HG03159 (cell line): ENCODE data around the gene NEK6.
A peak's percentile ranks its signal among the peaks of the same experiment; 100 is the strongest.

Source experiments
- ATAC-seq: cut with Tn5 transposase; IDR thresholded peaks from one replicate; pipeline ENCODE4 v1.9.1; 2021; ENCODE audit warnings: mild to moderate bottlenecking, moderate library complexity; ENCODE audit not compliant: unreplicated experiment

Gene NEK6

DNA sequence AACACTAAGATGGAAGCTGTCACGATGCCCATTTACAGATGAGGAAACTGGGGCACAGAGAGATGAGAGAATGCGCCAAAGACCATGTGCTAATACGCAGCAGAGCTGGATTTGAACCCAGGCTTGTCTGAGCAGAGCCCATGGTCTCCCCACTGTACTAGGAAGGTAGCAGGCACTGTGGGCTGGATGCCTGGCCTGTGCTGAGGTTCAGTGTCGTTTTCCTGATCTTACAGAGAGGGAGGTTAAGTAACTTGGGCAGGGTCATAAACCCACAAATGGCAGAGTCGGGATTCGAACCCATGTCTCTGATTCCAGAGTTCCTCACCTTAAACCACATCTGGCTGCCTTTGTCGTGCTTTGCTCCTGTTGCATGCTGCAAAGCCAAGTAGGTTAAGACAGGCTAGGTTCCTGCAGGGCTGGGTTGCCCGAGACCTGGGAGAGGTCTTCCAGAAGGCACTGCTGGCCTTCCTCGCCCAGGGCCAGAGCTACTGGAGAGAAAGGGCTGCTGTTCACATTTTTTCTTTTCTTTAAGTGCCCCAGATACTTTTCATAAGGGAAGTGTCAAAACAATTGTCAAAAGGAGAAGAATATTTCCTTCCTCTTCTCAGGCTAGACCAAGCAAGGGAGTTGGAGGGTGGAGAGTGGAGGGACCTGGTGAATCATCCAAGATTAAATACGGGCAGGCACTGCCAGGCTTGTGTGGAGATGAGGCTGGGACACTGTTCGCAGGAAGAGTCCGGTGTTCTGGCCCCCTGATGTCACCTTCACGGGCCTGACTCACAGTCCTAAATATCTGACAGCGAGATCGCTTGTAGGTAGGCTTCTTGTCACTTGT is 3.2 kb downstream of the NEK6 start:
- ATAC-seq, result no peak

DNA sequence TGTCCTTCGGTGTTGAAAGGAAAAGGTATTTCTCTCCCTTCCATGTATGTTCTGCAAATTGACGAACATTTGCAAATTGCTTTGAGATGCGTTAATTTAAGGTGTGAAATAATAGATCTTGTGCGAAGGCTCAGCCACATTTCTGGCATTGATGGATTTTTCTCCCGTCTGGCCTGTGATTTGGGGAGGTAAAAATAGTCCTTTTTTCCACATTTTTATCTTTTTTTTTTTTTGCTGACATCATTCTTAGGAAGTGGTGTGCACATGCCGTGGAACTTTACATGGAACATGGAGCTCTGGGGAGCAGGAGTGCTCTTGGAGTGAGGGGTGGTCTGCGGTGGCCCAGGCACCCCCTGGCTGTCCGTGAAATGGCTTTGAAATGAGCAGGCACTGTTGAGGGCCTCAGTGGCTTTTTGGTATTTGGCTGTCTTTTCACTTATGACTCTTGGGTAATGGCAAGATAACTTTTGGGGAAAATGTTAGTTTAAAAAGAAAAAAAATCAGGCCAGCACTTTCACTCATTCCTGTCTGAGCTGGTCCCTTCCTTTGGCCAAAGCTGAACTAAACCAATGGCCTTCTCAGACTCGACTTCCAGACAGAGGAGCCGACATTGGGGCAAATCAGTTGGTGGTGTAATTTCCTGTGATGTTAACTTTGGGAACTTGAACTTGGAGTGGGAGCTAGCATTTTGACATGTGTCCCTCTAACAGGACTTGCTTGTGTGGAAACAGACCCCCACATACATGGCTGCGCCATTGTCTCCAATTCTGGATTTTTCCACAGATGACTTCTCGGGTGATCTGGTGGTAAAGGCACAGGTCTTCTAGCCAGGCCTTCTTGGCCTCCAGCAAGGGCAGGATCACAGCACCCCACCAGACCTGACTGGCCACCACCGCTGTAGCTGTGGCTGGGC is 4.2 kb downstream of the NEK6 start:
- no peak for ATAC-seq

- ATAC-seq, result no peak
These were observed 4.9 kb downstream of the NEK6 start for GRCh38 chr9:124262649-124262972.

GRCh38 chr9:124263213-124263612 is 5.5 kb downstream of the NEK6 start:
- ATAC-seq, result no peak

DNA sequence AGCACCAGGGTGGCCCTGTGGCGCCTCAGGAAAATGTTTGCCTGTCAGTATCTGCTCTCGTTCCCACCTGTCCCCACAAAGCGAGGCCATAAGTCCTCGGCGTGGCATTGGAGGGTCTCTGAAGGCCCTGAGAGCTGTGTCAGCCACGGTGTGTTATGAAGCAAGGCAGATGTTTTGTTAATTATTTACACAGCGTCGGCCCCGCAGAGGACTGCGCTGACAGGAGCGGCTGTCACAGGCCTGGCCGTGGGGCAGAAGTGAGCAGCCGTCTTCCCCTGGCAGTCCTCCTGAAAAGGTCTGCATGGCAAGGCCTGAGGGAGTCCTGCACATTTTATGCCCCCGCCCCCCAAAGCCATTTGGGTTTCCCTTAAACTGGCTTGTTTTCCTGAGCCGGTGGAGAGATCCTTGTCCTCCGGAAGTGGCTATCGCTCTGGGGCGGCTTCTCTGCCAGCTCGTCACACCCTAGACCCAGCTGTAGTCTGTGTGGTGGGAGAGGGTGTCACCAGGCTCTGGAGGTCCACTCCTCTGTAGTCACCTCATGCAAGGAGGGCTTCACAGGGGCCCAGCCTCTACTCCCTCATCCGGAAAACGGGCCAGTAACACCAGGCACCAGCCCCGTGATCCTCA is 6.2 kb downstream of the NEK6 start:
- no peak for ATAC-seq

- peak; percentile 56 for ATAC-seq
These were observed 7.1 kb downstream of the NEK6 start for GRCh38 chr9:124264823-124265233.

- no peak for ATAC-seq
These were observed 7.8 kb downstream of the NEK6 start for GRCh38 chr9:124265551-124265950.

- ATAC-seq, result no peak
These were observed 8.5 kb downstream of the NEK6 start for GRCh38 chr9:124266139-124266825.

DNA sequence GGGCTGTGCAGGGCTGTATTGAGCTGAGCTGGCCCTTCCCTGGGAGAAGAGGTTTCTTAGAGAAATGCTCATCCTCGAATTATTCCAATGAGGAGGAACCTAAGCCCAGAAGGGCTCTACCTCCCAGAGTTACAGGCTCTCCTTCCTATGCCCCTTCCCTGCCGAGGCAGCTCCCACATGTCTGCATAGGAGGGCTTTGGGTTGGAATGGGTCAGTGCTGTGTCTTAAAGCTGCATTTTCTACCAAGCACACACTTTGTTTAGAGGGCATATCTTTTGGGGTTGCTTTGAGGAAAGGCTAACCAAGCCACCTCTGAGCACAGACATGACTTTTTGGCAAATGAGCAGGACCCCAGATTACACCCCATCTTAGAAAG is 9.1 kb downstream of the NEK6 start:
- ATAC-seq, result no peak

DNA sequence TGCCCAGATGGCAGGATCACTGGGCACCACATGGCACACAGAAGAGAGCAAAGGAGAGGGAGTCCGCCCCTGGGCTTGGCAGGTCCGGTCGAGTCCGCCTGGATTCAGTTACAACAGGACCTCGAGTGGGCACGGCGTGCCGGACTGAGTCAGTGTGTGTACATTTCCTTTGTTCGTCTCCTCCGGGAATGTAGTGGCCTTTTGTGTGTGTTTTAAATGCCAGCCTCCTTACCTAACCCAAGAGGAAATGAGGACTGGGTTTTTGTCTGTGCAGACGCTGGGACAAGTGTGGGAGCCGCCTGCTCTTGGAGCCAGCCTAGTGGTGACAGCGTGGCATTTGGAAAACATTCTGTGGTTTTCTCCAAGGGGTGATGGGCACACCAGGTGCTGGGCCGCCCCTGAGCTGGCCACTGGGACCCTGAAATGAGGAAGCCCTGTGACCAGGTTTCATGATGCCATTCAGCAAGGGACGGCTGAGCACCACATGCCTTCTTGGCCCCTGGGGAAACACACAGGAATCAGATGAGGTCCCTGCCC is 9.6 kb downstream of the NEK6 start:
- no peak for ATAC-seq

- no peak for ATAC-seq
These were observed 10.5 kb downstream of the NEK6 start for GRCh38 chr9:124268248-124268647.

DNA sequence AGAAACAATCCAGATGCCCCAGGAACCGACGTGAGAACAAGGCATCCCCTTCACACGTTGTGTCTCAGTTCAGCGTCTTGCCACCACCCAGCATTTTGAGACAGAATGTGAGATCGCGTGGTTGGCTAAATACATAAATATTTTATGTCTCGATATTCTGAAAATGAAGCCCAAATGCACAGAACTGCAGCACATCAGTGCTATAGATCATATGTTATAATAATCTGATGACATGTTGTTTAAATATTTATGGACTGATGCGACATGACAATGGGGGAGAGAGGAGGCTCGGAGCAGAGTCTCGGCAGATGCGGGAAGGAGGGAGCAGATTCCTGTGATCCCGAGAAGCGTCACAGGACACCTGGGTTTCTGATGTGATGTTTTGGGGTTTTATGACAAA is 10.9 kb downstream of the NEK6 start:
- ATAC-seq, result no peak

DNA sequence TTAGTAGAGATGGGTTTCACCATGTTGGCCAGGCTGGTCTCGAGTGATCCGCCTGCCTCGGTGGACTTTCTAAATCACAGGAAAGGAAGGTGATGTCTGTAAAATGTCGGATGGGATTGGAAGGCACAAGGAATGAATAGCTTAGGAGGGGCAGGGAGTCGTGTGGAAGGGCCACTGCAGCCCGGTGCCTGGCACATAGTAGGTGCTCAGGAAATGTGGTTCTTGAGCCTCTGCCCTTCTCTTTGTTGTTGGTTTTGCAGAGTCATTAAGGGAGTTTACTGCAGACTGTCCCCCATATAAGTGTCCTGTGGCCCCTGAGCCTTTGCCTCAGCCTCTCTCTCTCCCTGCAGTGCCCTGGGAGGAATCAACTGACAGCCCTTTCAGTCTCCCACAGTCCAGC is 11.8 kb downstream of the NEK6 start:
- no peak for ATAC-seq

- no peak for ATAC-seq
These were observed 13.0 kb downstream of the NEK6 start for GRCh38 chr9:124270504-124271335.

- ATAC-seq, result no peak
These were observed 13.9 kb downstream of the NEK6 start for GRCh38 chr9:124271660-124272059.

DNA sequence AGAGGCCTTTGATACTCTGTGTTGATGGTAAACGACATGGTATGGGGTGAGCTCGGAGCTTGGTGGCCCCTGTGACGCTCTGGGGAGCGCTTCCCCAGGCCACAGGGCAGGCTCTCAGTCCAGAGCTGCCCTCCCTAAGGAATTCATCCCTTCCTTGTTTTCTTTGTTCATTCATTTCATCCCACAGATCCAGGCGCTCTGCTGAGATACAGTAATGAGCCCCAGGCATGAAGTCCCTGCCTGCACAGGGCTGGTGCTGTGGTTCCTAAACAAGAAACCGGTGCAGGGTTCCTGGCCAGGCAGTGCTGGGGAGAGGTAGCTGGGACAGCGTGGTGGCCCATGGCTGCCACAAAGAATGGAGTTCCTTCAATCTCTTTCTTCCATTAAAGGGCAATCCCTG is 14.4 kb downstream of the NEK6 start:
- ATAC-seq, result no peak

DNA sequence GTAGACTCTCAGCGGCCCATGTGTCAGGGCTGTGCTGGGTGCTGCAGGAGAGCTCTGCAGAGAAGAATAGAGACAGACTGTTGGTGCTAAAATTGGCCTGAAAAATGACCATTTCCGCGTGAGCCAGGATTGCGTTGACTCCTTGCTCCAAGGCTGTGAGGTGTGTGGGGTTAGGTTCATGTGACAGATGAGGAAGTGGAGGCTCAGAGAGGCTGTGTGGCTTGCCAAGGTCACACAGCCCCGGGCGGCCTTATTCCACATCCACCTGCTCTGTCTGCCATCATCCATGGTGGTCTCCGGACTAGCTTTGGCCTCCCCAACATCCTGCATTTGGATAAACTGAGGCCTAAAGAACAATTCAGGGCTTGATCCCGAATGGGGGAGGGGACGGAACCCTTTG is 15.2 kb downstream of the NEK6 start:
- no peak for ATAC-seq

DNA sequence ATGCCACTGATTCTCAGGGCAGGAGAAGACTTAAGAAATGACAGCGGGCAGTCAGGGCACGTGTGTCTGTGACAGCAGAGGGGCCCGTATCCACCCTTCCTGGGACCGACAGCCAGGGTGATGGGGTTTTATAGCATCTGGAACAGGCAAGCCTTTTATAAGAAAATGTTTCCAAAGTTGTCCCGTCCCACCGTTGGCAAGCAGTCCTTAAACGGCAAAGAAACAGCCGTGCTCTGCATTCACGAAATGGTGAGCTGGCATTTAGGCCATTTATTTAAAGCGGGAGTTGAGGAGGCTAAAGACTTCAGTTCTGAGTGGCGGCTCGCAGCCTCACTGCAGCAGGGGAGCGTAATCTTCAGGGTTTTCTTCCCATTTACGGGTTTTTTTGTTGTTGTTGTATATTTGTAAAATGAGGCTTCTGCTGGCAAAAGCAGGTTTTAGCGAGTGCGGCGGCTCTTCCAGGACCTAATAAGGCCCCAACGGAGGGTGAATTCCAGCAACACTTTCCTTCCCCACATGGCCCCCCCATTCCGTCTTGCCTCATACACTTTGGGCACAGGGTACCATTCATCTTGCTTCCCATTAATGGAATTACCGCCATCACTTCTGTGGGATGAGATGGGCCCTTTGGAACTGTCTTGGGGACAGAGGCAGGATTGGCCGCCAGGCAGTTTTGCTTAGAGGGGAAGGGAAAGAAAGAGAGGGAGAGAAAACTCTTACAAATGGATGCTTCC is 15.8 kb downstream of the NEK6 start:
- ATAC-seq, result no peak

DNA sequence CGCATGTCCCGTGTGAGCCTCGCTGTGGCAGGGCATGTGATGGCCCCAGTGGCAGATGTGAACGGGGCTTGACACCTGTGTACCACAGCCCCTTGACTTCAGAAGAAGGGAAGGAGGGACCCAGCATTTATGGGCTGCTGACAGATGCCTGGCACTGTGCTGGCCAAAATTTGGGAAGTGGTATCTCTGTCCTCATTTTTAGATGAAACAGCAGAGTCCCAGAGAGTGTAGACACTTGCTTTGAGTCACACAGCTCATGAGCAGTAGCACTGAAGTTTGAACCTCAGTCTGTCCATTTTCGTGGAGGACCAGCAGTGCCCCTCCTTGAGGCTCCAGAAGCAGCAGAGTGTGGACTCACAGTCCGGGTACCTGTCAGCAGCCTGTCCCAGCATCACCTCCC is 16.5 kb downstream of the NEK6 start:
- no peak for ATAC-seq
